HepG2 (cell line): ENCODE measurements around the gene CERS1. TPM values are rescaled to one million over a fixed set of nuclear protein-coding genes. Genes with fewer than 3 reads are reported as not detected.

ENCODE experiments used
- ARNT2 ChIP-seq: sonication (generic); formaldehyde crosslinking; IDR thresholded peaks from 2 replicates; pipeline ENCODE4 v1.8.0; 2022; ENCODE audit warnings: mild to moderate bottlenecking, low read depth, missing genetic modification reagents, moderate library complexity
- BCL6 ChIP-seq: IDR thresholded peaks from 2 replicates; pipeline ENCODE4 v1.6.1; 2016; ENCODE audit warnings: missing genetic modification reagents, missing compliant biosample characterization
- GABPB1 ChIP-seq: IDR thresholded peaks from 2 replicates; pipeline ENCODE4 v1.6.1; 2016; ENCODE audit warnings: mild to moderate bottlenecking, missing genetic modification reagents, moderate library complexity, missing compliant biosample characterization
- HNRNPLL ChIP-seq: fragments of 200-400 bp; formaldehyde crosslinking; IDR thresholded peaks from 2 replicates; pipeline ENCODE4 v1.6.1; 2017; ENCODE audit warnings: mild to moderate bottlenecking, low read depth, low read length; ENCODE audit not compliant: poor library complexity, severe bottlenecking
- SRY ChIP-seq: sonication (generic); formaldehyde crosslinking; IDR thresholded peaks from 2 replicates; pipeline ENCODE4 v1.8.0; 2022; ENCODE audit warnings: mild to moderate bottlenecking, missing genetic modification reagents
- SUZ12 ChIP-seq: fragments of 150-350 bp; IDR thresholded peaks from 2 replicates; pipeline ENCODE4 v1.6.1; 2014; ENCODE audit warnings: low read depth, low read length
- ZNF282 ChIP-seq: fragments of 450-650 bp; IDR thresholded peaks from 2 replicates; pipeline ENCODE4 v1.6.1; 2018; ENCODE audit not compliant: partially characterized antibody
- ZNF33A ChIP-seq: sonication (generic); formaldehyde crosslinking; IDR thresholded peaks from 2 replicates; pipeline ENCODE4 v1.5.1; 2020; ENCODE audit warnings: missing genetic modification reagents, mild to moderate bottlenecking, moderate library complexity, borderline replicate concordance
- ZNF720 ChIP-seq: sonication (generic); formaldehyde crosslinking; IDR thresholded peaks from 2 replicates; pipeline ENCODE4 v1.4.0; 2020; ENCODE audit warnings: missing genetic modification reagents
- ZSCAN30 ChIP-seq: sonication (generic); formaldehyde crosslinking; IDR thresholded peaks from 2 replicates; pipeline ENCODE4 v1.5.0; 2020; ENCODE audit warnings: mild to moderate bottlenecking, missing genetic modification reagents
- polyA plus RNA-seq, 8 experiments: library from polyadenylated mRNA; depleted of rRNA in 3 of 8; stranded (reverse) in 7 of 8; unstranded in 1 of 8; fragments of >200 nt; fragmentation: Illumina TruSeq in 4 of 8; extraction: Trizol in 4 of 8; gene quantifications; 2 replicates each; pipeline versions ENCODE4 v1.2.1 to v1.2.3, GENCODE V29; 2011 to 2016; ENCODE audit warnings: low read depth in 4 of 8, missing spikeins in 1 of 8, mixed read lengths in 1 of 8; ENCODE audit not compliant: insufficient read depth in 1 of 8
- total RNA-seq, 5 experiments: library from RNA; depleted of rRNA; stranded (reverse); fragments of >200 nt; fragmentation: Illumina TruSeq; extraction: Trizol; gene quantifications; 2 replicates each; pipeline ENCODE4 v1.2.3, GENCODE V29; 2016; ENCODE audit warnings: low read depth in 1 of 5
- TF ChIP-seq, protein P1 (sequence below): IDR thresholded peaks from 2 replicates; pipeline ENCODE4 v1.6.1; 2016; ENCODE audit warnings: low read depth, missing genetic modification reagents, missing compliant biosample characterization
- TF ChIP-seq, protein P2 (sequence below): sonication (generic); formaldehyde crosslinking; IDR thresholded peaks from 2 replicates; pipeline ENCODE4 v1.5.0; 2020; ENCODE audit warnings: mild to moderate bottlenecking, missing genetic modification reagents, borderline replicate concordance
- TF ChIP-seq, protein P3 (sequence below): IDR thresholded peaks from 2 replicates; pipeline ENCODE4 v1.6.1; 2012; ENCODE audit warnings: low read length, improper control_type of control experiment
- TF ChIP-seq, protein P4 (sequence below): sonication (generic); formaldehyde crosslinking; IDR thresholded peaks from 2 replicates; pipeline ENCODE4 v1.8.0; 2022; ENCODE audit warnings: mild to moderate bottlenecking, missing genetic modification reagents, borderline replicate concordance

CERS1 gene
- total and polyA plus RNA-seq, 2 of the 13 experiments (the other 11 are each of a cell fraction or from before 2014, with no cell fraction given) = 4.6 to 9.8 TPM

DNA sequence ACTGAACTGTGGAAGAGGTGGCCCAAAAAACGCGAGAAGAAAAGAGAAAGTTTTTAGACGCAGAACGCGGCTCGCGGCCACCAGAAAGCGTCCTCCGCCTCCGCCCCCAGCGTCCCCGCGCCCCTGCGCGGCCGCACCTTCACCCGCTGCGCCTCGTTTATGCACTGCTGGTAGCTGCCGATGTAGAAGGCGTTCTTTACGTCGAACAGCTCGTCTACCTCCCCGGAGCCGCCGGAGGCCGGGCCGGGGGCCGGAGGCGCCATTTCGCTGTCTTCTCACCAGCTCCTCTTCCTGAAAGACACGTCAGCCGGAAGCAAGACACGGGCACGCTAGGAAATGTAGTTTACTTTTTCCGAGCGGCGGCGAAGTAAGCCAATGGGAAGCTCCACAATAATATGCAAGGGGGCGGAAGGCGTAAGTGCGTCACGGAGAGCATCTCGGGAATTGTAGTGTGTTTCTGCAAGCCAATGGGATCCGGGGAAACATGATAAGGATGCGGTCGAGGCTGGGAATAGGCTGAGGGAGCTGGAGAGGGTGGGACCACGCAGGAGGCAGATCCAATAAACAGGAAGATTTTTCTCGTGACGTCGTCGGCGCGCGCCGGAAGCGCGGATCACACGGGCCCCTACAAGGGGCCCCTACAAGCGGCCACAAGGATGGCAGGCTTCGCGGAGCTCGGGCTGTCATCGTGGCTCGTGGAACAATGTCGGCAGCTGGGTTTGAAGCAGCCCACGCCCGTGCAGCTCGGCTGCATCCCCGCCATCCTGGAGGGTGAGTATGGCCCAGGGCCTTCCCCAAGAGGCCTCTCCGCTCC lies 23.3 kb upstream of the CERS1 start, which contains the start of the genes COPE and DDX49 (continued):
- TF ChIP-seq, protein P1, sequence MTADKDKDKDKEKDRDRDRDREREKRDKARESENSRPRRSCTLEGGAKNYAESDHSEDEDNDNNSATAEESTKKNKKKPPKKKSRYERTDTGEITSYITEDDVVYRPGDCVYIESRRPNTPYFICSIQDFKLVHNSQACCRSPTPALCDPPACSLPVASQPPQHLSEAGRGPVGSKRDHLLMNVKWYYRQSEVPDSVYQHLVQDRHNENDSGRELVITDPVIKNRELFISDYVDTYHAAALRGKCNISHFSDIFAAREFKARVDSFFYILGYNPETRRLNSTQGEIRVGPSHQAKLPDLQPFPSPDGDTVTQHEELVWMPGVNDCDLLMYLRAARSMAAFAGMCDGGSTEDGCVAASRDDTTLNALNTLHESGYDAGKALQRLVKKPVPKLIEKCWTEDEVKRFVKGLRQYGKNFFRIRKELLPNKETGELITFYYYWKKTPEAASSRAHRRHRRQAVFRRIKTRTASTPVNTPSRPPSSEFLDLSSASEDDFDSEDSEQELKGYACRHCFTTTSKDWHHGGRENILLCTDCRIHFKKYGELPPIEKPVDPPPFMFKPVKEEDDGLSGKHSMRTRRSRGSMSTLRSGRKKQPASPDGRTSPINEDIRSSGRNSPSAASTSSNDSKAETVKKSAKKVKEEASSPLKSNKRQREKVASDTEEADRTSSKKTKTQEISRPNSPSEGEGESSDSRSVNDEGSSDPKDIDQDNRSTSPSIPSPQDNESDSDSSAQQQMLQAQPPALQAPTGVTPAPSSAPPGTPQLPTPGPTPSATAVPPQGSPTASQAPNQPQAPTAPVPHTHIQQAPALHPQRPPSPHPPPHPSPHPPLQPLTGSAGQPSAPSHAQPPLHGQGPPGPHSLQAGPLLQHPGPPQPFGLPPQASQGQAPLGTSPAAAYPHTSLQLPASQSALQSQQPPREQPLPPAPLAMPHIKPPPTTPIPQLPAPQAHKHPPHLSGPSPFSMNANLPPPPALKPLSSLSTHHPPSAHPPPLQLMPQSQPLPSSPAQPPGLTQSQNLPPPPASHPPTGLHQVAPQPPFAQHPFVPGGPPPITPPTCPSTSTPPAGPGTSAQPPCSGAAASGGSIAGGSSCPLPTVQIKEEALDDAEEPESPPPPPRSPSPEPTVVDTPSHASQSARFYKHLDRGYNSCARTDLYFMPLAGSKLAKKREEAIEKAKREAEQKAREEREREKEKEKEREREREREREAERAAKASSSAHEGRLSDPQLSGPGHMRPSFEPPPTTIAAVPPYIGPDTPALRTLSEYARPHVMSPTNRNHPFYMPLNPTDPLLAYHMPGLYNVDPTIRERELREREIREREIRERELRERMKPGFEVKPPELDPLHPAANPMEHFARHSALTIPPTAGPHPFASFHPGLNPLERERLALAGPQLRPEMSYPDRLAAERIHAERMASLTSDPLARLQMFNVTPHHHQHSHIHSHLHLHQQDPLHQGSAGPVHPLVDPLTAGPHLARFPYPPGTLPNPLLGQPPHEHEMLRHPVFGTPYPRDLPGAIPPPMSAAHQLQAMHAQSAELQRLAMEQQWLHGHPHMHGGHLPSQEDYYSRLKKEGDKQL (CRISPR knock-in tag) = no peak
- peak; percentile 48 for TF ChIP-seq HNRNPLL
- TF ChIP-seq SUZ12 = peak; percentile 67
- TF ChIP-seq, protein P2, sequence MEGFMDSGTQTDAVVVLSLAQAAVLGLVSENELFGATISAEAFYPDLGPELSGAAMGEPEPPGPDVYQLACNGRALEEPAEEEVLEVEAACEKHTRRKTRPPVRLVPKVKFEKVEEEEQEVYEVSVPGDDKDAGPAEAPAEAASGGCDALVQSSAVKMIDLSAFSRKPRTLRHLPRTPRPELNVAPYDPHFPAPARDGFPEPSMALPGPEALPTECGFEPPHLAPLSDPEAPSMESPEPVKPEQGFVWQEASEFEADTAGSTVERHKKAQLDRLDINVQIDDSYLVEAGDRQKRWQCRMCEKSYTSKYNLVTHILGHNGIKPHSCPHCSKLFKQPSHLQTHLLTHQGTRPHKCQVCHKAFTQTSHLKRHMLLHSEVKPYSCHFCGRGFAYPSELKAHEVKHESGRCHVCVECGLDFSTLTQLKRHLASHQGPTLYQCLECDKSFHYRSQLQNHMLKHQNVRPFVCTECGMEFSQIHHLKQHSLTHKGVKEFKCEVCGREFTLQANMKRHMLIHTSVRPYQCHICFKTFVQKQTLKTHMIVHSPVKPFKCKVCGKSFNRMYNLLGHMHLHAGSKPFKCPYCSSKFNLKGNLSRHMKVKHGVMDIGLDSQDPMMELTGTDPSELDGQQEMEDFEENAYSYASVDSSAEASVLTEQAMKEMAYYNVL = no peak
- no peak for TF ChIP-seq ZNF33A
- TF ChIP-seq GABPB1 = peak; percentile 99
- TF ChIP-seq ZNF282 = no peak
- TF ChIP-seq, protein P3, sequence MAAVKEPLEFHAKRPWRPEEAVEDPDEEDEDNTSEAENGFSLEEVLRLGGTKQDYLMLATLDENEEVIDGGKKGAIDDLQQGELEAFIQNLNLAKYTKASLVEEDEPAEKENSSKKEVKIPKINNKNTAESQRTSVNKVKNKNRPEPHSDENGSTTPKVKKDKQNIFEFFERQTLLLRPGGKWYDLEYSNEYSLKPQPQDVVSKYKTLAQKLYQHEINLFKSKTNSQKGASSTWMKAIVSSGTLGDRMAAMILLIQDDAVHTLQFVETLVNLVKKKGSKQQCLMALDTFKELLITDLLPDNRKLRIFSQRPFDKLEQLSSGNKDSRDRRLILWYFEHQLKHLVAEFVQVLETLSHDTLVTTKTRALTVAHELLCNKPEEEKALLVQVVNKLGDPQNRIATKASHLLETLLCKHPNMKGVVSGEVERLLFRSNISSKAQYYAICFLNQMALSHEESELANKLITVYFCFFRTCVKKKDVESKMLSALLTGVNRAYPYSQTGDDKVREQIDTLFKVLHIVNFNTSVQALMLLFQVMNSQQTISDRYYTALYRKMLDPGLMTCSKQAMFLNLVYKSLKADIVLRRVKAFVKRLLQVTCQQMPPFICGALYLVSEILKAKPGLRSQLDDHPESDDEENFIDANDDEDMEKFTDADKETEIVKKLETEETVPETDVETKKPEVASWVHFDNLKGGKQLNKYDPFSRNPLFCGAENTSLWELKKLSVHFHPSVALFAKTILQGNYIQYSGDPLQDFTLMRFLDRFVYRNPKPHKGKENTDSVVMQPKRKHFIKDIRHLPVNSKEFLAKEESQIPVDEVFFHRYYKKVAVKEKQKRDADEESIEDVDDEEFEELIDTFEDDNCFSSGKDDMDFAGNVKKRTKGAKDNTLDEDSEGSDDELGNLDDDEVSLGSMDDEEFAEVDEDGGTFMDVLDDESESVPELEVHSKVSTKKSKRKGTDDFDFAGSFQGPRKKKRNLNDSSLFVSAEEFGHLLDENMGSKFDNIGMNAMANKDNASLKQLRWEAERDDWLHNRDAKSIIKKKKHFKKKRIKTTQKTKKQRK = peak; percentile 63
- TF ChIP-seq, protein P4, sequence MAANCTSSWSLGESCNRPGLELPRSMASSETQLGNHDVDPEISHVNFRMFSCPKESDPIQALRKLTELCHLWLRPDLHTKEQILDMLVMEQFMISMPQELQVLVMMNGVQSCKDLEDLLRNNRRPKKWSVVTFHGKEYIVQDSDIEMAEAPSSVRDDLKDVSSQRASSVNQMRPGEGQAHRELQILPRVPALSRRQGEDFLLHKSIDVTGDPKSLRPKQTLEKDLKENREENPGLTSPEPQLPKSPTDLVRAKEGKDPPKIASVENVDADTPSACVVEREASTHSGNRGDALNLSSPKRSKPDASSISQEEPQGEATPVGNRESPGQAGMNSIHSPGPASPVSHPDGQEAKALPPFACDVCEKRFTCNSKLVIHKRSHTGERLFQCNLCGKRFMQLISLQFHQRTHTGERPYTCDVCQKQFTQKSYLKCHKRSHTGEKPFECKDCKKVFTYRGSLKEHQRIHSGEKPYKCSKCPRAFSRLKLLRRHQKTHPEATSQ (CRISPR knock-in tag) = no peak
- no peak for TF ChIP-seq ZNF720
- no peak for TF ChIP-seq BCL6
- peak; percentile 44; the same call in 1 of the 2 replicates for TF ChIP-seq ARNT2 (CRISPR knock-in tag)
- TF ChIP-seq ZSCAN30 (CRISPR knock-in tag) = no peak
- TF ChIP-seq SRY (CRISPR knock-in tag) = no peak; the same call in 1 of the 2 replicates
